ENCODE data around the gene ZNF341. TPM values are rescaled to one million over a fixed set of nuclear protein-coding genes. Genes with fewer than 3 reads are reported as not detected.

Gene ZNF341
- polyA plus RNA-seq, 1 donor from 2014 or later: 1.2 TPM

- H2AFZ ChIP-seq (ENCODE audit: low read depth, low read length): no peak overlapping the region
- H3K9ac ChIP-seq (ENCODE audit: low read length): no peak overlapping the region
- no peaks in the 10 kb centered on the region for H3K79me2 ChIP-seq (replicated peaks; ENCODE audit: insufficient read depth, low read length)
- H3K27me3 ChIP-seq (ENCODE audit: insufficient read depth, low read depth, low read length): no peaks in the 10 kb centered on the region
- H4K20me1 ChIP-seq (ENCODE audit: insufficient read depth): no peaks in the 10 kb centered on the region
- H3K27ac ChIP-seq (ENCODE audit: low read length): no peak overlapping the region
- no peak overlapping the region for H3K4me2 ChIP-seq (ENCODE audit: low read length)
- no peaks in the 10 kb centered on the region for H3K9me2 ChIP-seq (ENCODE audit: insufficient read depth, low read length)
- H3K36me3 ChIP-seq (ENCODE audit: insufficient read depth, low read length): no peaks in the 10 kb centered on the region
- H3K9me3 ChIP-seq (ENCODE audit: low read length): no peaks in the 10 kb centered on the region
- TF ChIP-seq REST (IDR thresholded peaks at IDR 0.05; ENCODE audit: borderline replicate concordance) (no peak), POLR2AphosphoS5 (IDR thresholded peaks at IDR 0.05) (no peak), SMC3 (conservative IDR thresholded peaks at IDR 0.05; ENCODE audit: poor library complexity) (no peak), MXI1 (conservative IDR thresholded peaks at IDR 0.05; ENCODE audit: poor library complexity, severe bottlenecking) (no peak), TAF1 (IDR thresholded peaks at IDR 0.05; ENCODE audit: low read depth) (no peak), EZH2 (IDR thresholded peaks at IDR 0.05; ENCODE audit: borderline replicate concordance, insufficient read depth, low read length, poor library complexity, severe bottlenecking) (no peak), EP300 (conservative IDR thresholded peaks at IDR 0.05; ENCODE audit: poor library complexity, severe bottlenecking) (no peak), RAD21 (conservative IDR thresholded peaks at IDR 0.05) (no peak), CTCF (IDR thresholded peaks at IDR 0.05; ENCODE audit: poor library complexity, severe bottlenecking) (no peak)
- no peak overlapping the region for H3K4me3 ChIP-seq (ENCODE audit: low read length)
- H3F3A ChIP-seq (ENCODE audit: insufficient read depth, low read length, poor library complexity, severe bottlenecking): no peaks in the 10 kb centered on the region
Measured at GRCh38 chr20:33803921-33804337, 72.1 kb downstream of the ZNF341 start.

GRCh38 chr20:33808388-33808787 lies 76.6 kb downstream of the ZNF341 start:
- Histone ChIP-seq H3K36me3 (ENCODE audit: insufficient read depth, low read length) (no peaks in the 10 kb centered on the region), H3F3A (ENCODE audit: insufficient read depth, low read length, poor library complexity, severe bottlenecking) (no peaks in the 10 kb centered on the region), H3K9ac (ENCODE audit: low read length) (no peak overlapping the region), H4K20me1 (ENCODE audit: insufficient read depth) (no peaks in the 10 kb centered on the region), H3K9me2 (ENCODE audit: insufficient read depth, low read length) (no peaks in the 10 kb centered on the region), H3K4me3 (ENCODE audit: low read length) (no peak overlapping the region), H3K9me3 (ENCODE audit: low read length) (no peaks in the 10 kb centered on the region), H2AFZ (ENCODE audit: low read depth, low read length) (no peak overlapping the region), H3K4me2 (ENCODE audit: low read length) (no peak overlapping the region), H3K27ac (ENCODE audit: low read length) (no peak overlapping the region), H3K27me3 (ENCODE audit: insufficient read depth, low read depth, low read length) (no peaks in the 10 kb centered on the region), H3K79me2 (replicated peaks; ENCODE audit: insufficient read depth, low read length) (peaks cover 21% of the 10 kb centered on the region)
- TF ChIP-seq RAD21 (conservative IDR thresholded peaks at IDR 0.05): no peak
- no peak for TF ChIP-seq TAF1 (IDR thresholded peaks at IDR 0.05; ENCODE audit: low read depth)
- TF ChIP-seq EP300 (conservative IDR thresholded peaks at IDR 0.05; ENCODE audit: poor library complexity, severe bottlenecking): no peak
- TF ChIP-seq EZH2 (IDR thresholded peaks at IDR 0.05; ENCODE audit: borderline replicate concordance, insufficient read depth, low read length, poor library complexity, severe bottlenecking): no peak
- TF ChIP-seq SMC3 (conservative IDR thresholded peaks at IDR 0.05; ENCODE audit: poor library complexity): no peak
- TF ChIP-seq POLR2AphosphoS5 (IDR thresholded peaks at IDR 0.05): no peak
- TF ChIP-seq REST (IDR thresholded peaks at IDR 0.05; ENCODE audit: borderline replicate concordance): no peak
- no peak for TF ChIP-seq MXI1 (conservative IDR thresholded peaks at IDR 0.05; ENCODE audit: poor library complexity, severe bottlenecking)

Data from neural cell (in vitro differentiated cells).